Osteocyte (in vitro differentiated cells): ENCODE measurements around the gene CSE1L. TPM values are rescaled to one million over a fixed set of nuclear protein-coding genes. Genes with fewer than 3 reads are reported as not detected.

Experiments used
- DNase-seq: peaks from one replicate; pipeline ENCODE4 v3.0.0; 2021; ENCODE audit warnings: mixed read lengths; ENCODE audit not compliant: unreplicated experiment; ENCODE audit errors: extremely low spot score
- H3K27ac Mint-ChIP-seq: one replicate; pipeline ENCODE4 v1.8.0; 2021; ENCODE audit warnings: mild to moderate bottlenecking, mixed read lengths; ENCODE audit not compliant: unreplicated experiment
- H3K27me3 Mint-ChIP-seq: one replicate; pipeline ENCODE4 v1.8.0; 2021; ENCODE audit warnings: mixed read lengths; ENCODE audit not compliant: unreplicated experiment
- H3K36me3 Mint-ChIP-seq: one replicate; pipeline ENCODE4 v1.8.0; 2021; ENCODE audit warnings: mixed read lengths; ENCODE audit not compliant: unreplicated experiment
- H3K4me1 Mint-ChIP-seq: one replicate; pipeline ENCODE4 v1.8.0; 2021; ENCODE audit warnings: mixed read lengths; ENCODE audit not compliant: unreplicated experiment
- H3K4me3 Mint-ChIP-seq: one replicate; pipeline ENCODE4 v1.8.0; 2021; ENCODE audit warnings: mild to moderate bottlenecking, moderate library complexity, mixed read lengths; ENCODE audit not compliant: unreplicated experiment
- H3K9me3 Mint-ChIP-seq: one replicate; pipeline ENCODE4 v1.8.0; 2021; ENCODE audit warnings: mixed read lengths; ENCODE audit not compliant: unreplicated experiment
- CTCF ChIP-seq: fragments of 200-600 bp; sonication (generic); IDR thresholded peaks from 2 replicates; pipeline ENCODE4 v1.5.0; 2021; ENCODE audit warnings: antibody characterized with exemption, mild to moderate bottlenecking, moderate library complexity
- long read RNA-seq: library from polyadenylated mRNA; unstranded; transcript quantifications from one replicate; pipeline ENCODE4 v2.0.0, GENCODE V29; 2021
- total RNA-seq: library from RNA; stranded (reverse); gene quantifications from 2 replicates; pipeline ENCODE4 v1.2.1, GENCODE V29; 2021

Gene CSE1L, protein sequence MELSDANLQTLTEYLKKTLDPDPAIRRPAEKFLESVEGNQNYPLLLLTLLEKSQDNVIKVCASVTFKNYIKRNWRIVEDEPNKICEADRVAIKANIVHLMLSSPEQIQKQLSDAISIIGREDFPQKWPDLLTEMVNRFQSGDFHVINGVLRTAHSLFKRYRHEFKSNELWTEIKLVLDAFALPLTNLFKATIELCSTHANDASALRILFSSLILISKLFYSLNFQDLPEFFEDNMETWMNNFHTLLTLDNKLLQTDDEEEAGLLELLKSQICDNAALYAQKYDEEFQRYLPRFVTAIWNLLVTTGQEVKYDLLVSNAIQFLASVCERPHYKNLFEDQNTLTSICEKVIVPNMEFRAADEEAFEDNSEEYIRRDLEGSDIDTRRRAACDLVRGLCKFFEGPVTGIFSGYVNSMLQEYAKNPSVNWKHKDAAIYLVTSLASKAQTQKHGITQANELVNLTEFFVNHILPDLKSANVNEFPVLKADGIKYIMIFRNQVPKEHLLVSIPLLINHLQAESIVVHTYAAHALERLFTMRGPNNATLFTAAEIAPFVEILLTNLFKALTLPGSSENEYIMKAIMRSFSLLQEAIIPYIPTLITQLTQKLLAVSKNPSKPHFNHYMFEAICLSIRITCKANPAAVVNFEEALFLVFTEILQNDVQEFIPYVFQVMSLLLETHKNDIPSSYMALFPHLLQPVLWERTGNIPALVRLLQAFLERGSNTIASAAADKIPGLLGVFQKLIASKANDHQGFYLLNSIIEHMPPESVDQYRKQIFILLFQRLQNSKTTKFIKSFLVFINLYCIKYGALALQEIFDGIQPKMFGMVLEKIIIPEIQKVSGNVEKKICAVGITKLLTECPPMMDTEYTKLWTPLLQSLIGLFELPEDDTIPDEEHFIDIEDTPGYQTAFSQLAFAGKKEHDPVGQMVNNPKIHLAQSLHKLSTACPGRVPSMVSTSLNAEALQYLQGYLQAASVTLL
- total RNA-seq = 48.6 and 49.0 TPM in 2 replicates
- long read RNA-seq, transcript CSE1L-201 (25 exons, 3,553 nt) = major isoform, 189 of 244 reads
- long read RNA-seq, partial matches to known transcripts = 35 of 244 reads
- long read RNA-seq, other reads (novel, unspliced or antisense) = 20 of 244 reads

- peak within 1 kb of the TSS; percentile 98 for H3K4me3 Mint-ChIP-seq
- peaks cover 20% of the 10 kb centered on the region for H3K4me1 Mint-ChIP-seq
- H3K36me3 Mint-ChIP-seq = peaks cover 2% of the 10 kb centered on the region
- no peaks in the 10 kb centered on the region for H3K9me3 Mint-ChIP-seq
- H3K27me3 Mint-ChIP-seq = no peaks in the 10 kb centered on the region
- DNase-seq = peak; percentile 98
- no peak for TF ChIP-seq CTCF
- peak within 1 kb of the TSS; percentile 96 for H3K27ac Mint-ChIP-seq
These were observed at the start of gene CSE1L for GRCh38 chr20:49046087-49046900. Gene CSE1L (plus strand): TSS chr20:49046312. CDS start chr20:49058464, 12,152 bp downstream.

GRCh38 chr20:48999890-49000870 is 45.9 kb upstream of the CSE1L start:
- Mint-ChIP-seq H3K27me3 (no peaks in the 10 kb centered on the region), H3K4me3 (no peak overlapping the region), H3K27ac (no peak overlapping the region), H3K4me1 (no peaks in the 10 kb centered on the region), H3K36me3 (peaks cover 34% of the 10 kb centered on the region), H3K9me3 (no peaks in the 10 kb centered on the region)
- TF ChIP-seq CTCF = no peak
- DNase-seq = no peak

DNA sequence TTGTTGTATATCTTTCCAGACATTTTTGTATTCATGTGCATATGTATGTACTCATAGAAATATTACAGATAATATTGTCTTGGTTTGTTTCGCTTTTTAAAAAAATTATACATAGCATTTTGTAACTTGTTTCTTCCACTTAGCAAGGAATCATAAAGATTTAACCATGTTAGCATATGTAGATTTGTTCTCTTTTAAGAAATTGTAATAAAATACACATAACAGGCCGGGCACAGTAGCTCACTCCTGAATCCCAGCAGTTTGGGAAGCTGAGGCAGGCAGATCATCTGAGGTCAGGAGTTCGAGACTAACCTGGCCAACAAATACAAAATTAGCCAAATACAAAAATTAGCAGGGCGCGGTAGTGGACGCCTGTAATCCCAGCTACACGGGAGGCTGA is 44.4 kb upstream of the CSE1L start:
- no peak for DNase-seq
- no peaks in the 10 kb centered on the region for H3K27me3 Mint-ChIP-seq
- H3K36me3 Mint-ChIP-seq = peaks cover 38% of the 10 kb centered on the region
- no peaks in the 10 kb centered on the region for H3K9me3 Mint-ChIP-seq
- no peak overlapping the region for H3K4me3 Mint-ChIP-seq
- TF ChIP-seq CTCF = no peak
- no peak overlapping the region for H3K27ac Mint-ChIP-seq
- H3K4me1 Mint-ChIP-seq = no peaks in the 10 kb centered on the region

- Mint-ChIP-seq H3K36me3 (peaks cover 43% of the 10 kb centered on the region), H3K4me3 (no peak overlapping the region), H3K9me3 (no peaks in the 10 kb centered on the region), H3K27me3 (no peaks in the 10 kb centered on the region), H3K4me1 (no peaks in the 10 kb centered on the region), H3K27ac (no peak overlapping the region)
- no peak for DNase-seq
- TF ChIP-seq CTCF = no peak
These were observed 39.6 kb upstream of the CSE1L start for GRCh38 chr20:49006446-49006980.
